Spinal cord (tissue), 10 donors: ENCODE data around the gene TRABD2B. TPM values are rescaled to one million over a fixed set of nuclear protein-coding genes. Genes with fewer than 3 reads are reported as not detected.

Source experiments
- DNase-seq, 6 donors: peaks; one replicate each; pipeline versions ENCODE4 v3.0.0 to v3.0.0-alpha.2; 2013 to 2015; ENCODE audit warnings: low spot score in 6 of 6, low read depth in 4 of 6
- H3K27ac ChIP-seq: one replicate; pipeline ENCODE4 v1.5.1; 2013; ENCODE audit warnings: low read depth, low read length, control low read depth
- H3K27me3 ChIP-seq: one replicate; pipeline ENCODE4 v1.6.1; 2013; ENCODE audit warnings: low read length; ENCODE audit not compliant: control insufficient read depth, insufficient read depth
- H3K36me3 ChIP-seq: one replicate; pipeline ENCODE4 v1.6.1; 2013; ENCODE audit warnings: low read length; ENCODE audit not compliant: control insufficient read depth, insufficient read depth
- H3K4me1 ChIP-seq: one replicate; pipeline ENCODE4 v1.6.1; 2013; ENCODE audit warnings: low read length; ENCODE audit not compliant: control insufficient read depth, insufficient read depth
- H3K4me3 ChIP-seq: one replicate; pipeline ENCODE4 v1.5.1; 2013; ENCODE audit warnings: low read depth, low read length, control low read depth
- H3K9me3 ChIP-seq: one replicate; pipeline ENCODE4 v1.6.1; 2013; ENCODE audit warnings: low read length; ENCODE audit not compliant: control insufficient read depth, insufficient read depth
- WGBS: methylation state at CpG from one replicate; pipeline ENCODE4 v1.1.5; 2013; ENCODE audit warnings: missing lambda C conversion rate; ENCODE audit not compliant: insufficient coverage; 5-methylcytosine and 5-hydroxymethylcytosine counted together
- polyA plus RNA-seq, 2 donors: library from polyadenylated mRNA; unstranded; fragments of 120-200 nt; gene quantifications; one replicate each; pipeline ENCODE4 v1.2.1, GENCODE V29; 2013; ENCODE audit not compliant: insufficient read length in 2 of 2
- total RNA-seq, 2 donors: library from RNA; depleted of rRNA in 1 of 2; stranded (reverse); fragments of 120-200 nt in 1 of 2; fragments of >200 nt in 1 of 2; gene quantifications; one replicate each; pipeline versions ENCODE4 v1.2.3 to v1.2.4, GENCODE V29; 2013 to 2014
- donor health status: healthy.

The TRABD2B gene
- total and polyA plus RNA-seq, 4 donors, result 0.89 to 3.1 (median 1.6) TPM

DNA sequence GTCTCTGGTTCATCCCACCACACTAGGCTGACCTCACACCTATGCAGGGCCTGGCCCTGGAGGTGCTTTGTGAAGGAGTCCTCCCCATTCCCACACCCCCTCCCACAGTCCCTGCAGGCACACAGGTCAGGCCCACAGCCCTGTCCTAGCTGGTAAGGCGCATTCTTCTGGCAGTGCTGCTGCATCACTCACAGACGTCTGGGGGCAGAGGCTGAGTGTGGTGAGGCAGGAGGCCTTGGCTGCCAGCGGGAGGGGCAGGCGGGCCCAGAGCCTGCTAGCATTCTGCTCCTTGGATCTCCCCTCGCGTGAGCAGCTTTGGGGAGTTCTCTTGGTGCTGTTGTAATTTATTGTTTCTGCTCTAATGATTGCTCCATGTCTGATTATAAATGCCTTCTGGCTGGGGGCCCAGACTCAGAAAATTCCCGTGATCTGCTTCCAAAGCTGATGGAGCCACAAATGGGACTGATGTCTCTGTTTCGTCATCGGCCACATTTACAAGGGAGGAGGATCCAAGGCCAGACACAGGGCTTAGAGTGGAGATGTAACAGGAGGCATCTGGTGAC, 62.9 kb downstream of the TRABD2B start:
- Histone ChIP-seq H3K27ac (no peak overlapping the region), H3K4me1 (peaks cover 13% of the 10 kb centered on the region), H3K27me3 (no peaks in the 10 kb centered on the region), H3K9me3 (no peaks in the 10 kb centered on the region), H3K36me3 (no peaks in the 10 kb centered on the region), H3K4me3 (no peak overlapping the region)
- 22% methylated on average over 8 of the region's 9 CpGs for WGBS
- peak in 2 of 6 donors; percentile 76 to 87 for DNase-seq

DNA sequence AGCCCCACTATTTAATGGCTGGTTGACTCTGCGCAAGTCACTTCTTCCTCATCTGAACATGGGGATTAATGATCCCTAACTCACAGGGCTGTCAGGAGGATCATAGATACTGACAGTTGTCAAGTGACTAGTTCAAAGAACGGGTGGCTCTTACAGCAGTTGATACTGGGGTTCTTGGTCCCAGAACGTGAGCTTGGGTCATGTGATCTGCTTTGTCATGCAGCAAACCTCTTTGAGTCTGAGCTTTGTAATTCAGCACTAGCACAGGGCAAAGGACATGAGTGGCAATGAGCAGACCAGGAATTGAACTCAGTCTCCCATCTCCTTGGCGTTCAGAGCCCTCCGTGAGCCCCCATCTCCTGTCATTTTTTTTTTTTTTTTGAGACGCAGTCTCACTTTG, 64.4 kb downstream of the TRABD2B start:
- DNase-seq, result no peak
- no peaks in the 10 kb centered on the region for H3K27me3 ChIP-seq
- H3K4me3 ChIP-seq, result no peak overlapping the region
- WGBS, result 80% methylated on average over 5 of the region's 6 CpGs
- no peak overlapping the region for H3K27ac ChIP-seq
- H3K36me3 ChIP-seq, result no peaks in the 10 kb centered on the region
- peaks cover 13% of the 10 kb centered on the region for H3K4me1 ChIP-seq
- H3K9me3 ChIP-seq, result no peaks in the 10 kb centered on the region

DNA sequence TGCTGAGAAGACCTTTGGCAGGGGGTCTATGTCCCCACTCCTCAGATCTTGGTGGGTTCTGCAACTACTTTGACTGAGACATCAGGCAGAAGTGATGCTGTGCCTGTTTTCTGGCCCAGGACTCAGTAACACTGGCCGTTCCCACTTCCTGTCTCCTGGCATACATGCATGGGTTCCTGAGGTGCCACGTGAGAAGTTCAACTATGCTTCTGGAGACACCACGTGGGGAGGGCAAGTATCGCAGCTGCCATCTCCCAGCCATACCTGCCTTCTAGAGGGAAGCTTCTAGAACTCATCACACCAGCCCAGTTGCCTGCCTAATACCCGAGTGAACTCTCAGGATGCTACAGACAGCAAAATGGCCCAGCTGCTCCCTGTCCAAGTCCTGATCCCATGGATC, 65.8 kb downstream of the TRABD2B start:
- Histone ChIP-seq H3K9me3 (no peaks in the 10 kb centered on the region), H3K4me1 (peaks cover 16% of the 10 kb centered on the region), H3K36me3 (no peaks in the 10 kb centered on the region), H3K4me3 (no peak overlapping the region), H3K27me3 (no peaks in the 10 kb centered on the region), H3K27ac (no peak overlapping the region)
- WGBS, result 86% methylated on average over 5 of the region's 5 CpGs
- DNase-seq, result no peak

DNA sequence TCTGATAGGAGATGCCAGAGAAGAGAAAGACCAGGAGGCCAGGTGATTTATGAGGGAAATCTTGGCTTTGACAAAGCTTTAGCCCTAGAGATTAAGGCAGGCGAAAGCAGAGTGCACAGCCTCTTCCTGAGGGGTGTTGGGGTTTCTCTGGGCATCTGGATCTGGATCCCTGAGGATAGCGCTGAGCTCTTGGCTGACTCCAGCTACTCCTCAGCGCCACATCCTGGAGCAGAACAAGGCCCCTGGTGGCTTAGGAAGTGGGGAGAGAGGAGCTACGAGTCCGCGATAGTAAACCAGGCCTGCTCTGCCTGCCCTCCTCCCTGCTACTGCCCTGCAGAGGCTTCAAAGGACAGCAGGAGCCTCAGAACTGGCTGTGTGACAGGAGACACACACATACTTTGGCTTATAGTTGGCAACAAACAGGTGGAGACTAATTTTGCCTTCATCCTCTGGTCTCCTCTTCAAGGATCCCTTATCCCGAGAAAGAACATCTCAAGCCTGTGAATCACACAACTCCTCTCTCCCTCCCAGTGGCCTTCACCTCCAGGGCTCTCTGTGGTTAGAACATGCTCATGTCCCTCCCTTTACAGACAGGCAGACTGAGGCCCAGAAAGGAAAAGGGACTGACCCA, 66.9 kb downstream of the TRABD2B start:
- no peaks in the 10 kb centered on the region for H3K9me3 ChIP-seq
- no peaks in the 10 kb centered on the region for H3K36me3 ChIP-seq
- no peak for DNase-seq
- no peaks in the 10 kb centered on the region for H3K27me3 ChIP-seq
- H3K4me3 ChIP-seq, result no peak overlapping the region
- peaks cover 16% of the 10 kb centered on the region for H3K4me1 ChIP-seq
- WGBS, result 83% methylated on average over 6 of the region's 7 CpGs
- H3K27ac ChIP-seq, result no peak overlapping the region

DNA sequence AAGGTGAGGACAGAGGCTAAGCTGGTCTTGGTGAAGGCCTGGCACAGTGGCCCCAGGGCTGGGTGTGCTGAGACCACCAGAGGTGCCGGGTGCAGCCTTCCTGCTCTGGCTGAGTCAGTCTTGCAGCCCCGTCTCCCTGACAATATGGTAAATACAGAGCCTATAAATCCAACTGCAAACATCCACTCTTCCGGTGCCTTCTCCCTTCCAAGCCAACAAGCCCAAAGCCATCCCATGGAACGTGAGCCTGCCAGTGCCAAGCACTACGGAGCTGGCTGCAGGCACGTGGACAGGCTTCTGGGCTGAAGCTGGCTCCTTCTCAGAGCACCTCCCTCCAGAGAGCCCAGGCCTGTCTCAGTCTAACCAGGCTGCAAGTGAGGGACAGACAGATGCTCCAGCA, 70.0 kb downstream of the TRABD2B start:
- no peak for DNase-seq
- H3K36me3 ChIP-seq, result no peaks in the 10 kb centered on the region
- no peaks in the 10 kb centered on the region for H3K27me3 ChIP-seq
- WGBS, result 58% methylated on average over 6 of the region's 6 CpGs
- no peaks in the 10 kb centered on the region for H3K9me3 ChIP-seq
- peaks cover 11% of the 10 kb centered on the region for H3K4me1 ChIP-seq
- no peak overlapping the region for H3K27ac ChIP-seq
- no peak overlapping the region for H3K4me3 ChIP-seq

DNA sequence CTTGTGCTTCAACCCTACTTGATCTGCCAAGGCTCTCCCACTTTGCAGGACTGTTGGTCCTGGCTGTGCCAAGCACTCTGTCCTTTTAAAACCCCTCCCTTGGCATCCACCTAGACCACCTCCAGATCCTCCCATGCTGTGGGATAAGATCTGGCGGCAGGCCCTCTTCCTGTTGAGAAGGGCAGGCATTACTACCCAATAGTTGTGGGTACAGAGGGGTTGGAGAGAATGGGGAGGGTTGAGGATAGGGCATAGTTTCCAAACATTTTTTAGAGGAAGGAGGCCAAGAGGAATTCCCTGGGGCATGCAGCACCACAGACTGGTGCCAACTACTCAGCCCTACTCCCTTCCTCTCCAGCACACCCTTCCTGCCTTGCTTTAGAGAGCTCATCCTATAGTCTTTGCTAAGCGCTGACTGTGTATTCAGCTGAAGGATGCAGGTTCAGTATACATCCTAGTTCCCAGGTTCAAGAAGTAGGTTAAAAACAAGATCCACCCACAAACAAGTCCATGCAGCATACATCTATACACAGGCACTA, 70.7 kb downstream of the TRABD2B start:
- no CpG with 5 or more reads among the region's 2 CpGs for WGBS

DNA sequence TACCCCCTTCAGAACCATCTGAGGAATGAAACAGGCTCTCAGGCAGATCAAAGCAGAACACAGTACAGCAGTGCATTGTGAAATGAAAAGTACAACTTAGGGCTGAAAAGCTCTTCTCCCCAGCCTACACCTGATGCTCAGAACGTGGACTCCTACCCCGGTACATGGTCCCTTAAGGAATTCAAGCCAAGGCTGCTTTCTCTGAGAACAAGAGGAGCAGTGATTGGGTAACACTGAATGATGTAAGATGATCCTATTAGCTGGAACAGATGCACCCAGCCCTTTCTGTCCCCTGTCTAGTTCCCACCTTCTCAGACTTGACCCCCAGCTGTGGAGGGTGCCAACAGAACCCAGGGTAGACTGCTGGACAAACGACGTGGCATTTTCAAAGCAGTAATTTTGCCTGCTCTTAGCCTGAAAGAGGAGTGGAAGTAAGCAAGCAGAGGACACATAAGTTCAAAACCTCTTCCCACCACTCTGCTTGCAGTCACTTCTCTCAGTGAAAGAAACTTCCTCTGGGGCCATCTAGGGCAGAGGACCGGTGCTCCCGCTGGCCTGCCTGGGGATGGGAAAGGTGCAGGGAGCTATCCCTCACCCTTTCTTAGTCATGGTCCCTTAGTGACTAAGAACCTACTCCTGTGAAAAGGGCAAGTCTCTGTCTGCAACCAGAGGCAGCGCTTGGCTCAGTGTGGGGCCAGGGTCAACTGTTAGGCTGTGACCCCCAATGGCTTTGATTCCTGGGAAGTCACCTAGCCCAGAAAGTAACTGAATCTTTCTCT, 72.7 kb downstream of the TRABD2B start:
- Histone ChIP-seq H3K9me3 (no peaks in the 10 kb centered on the region), H3K4me3 (no peak overlapping the region), H3K27me3 (no peaks in the 10 kb centered on the region), H3K27ac (no peak overlapping the region), H3K36me3 (no peaks in the 10 kb centered on the region), H3K4me1 (peaks cover 3% of the 10 kb centered on the region)
- no peak for DNase-seq
- 92% methylated on average over 4 of the region's 7 CpGs for WGBS

More for the DNA sequence above, 70.7 kb downstream of the TRABD2B start:
- Histone ChIP-seq H3K9me3 (no peaks in the 10 kb centered on the region), H3K4me1 (peaks cover 11% of the 10 kb centered on the region), H3K27me3 (no peaks in the 10 kb centered on the region), H3K27ac (no peak overlapping the region), H3K4me3 (no peak overlapping the region), H3K36me3 (no peaks in the 10 kb centered on the region)
- DNase-seq, result no peak

DNA sequence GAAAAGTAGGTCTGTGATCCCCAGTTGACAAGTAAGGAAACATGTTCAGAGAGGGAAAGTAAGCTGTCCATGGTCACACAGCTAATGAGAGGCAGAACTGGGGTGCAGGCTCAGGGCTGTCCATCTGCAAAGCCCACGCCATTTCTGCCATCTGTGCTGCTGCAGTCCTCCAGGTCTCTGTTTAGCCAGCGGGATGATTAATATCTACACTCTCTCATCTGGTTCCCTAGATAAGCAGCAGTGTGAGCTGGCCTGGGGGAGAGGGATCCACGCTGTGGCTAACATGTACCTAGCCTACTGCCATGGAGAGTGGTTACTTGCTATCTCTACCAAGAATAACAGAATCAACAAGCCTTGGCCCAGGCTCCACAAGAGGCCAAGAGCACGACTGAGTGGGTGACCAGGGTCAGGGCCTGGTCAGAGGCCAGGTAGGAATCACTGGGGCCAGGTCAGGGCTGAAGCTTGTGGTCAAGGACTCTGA, 75.2 kb downstream of the TRABD2B start:
- H3K27ac ChIP-seq, result no peak overlapping the region
- no peaks in the 10 kb centered on the region for H3K27me3 ChIP-seq
- DNase-seq, result no peak
- no peaks in the 10 kb centered on the region for H3K9me3 ChIP-seq
- no peaks in the 10 kb centered on the region for H3K36me3 ChIP-seq
- H3K4me1 ChIP-seq, result no peaks in the 10 kb centered on the region
- no peak overlapping the region for H3K4me3 ChIP-seq
- WGBS, result 87% methylated on average over 3 of the region's 4 CpGs

DNA sequence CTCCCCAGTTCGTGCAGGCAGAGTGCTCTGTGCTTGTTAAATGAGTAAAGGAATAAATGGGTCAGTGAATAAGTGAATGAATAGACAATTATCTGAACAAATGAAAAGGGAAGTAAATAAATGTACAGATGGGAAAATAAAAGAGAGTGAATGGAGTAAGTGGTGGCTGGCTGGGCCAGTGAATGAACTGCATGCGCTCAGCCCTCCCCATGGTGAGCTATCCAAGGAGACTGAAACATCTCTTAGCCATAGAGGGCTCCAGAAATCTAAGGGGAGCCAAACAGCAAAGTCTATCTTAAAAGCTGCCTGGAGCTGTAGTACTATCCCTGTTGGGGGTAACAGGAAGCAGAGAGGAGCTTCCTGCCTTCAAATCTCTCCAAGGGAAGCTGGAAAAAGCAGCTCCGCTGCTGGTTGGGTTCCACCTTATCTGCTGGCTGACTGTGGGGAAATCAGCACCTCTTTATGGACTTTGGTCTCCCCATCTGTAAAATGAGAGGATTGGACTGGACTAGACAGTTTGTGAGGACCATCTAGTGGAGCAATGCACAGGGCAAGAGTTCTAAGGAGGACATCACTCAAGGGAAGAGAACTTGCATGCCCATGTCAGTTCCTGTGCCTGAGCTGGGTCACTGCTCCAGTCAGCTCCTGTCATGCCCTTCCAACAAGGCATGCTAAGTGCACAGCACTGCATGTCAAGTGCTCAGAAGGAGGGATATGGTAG, 77.9 kb downstream of the TRABD2B start:
- DNase-seq, result no peak
- Histone ChIP-seq H3K27me3 (no peaks in the 10 kb centered on the region), H3K27ac (no peak overlapping the region), H3K36me3 (no peaks in the 10 kb centered on the region), H3K9me3 (no peaks in the 10 kb centered on the region), H3K4me1 (peaks cover 12% of the 10 kb centered on the region), H3K4me3 (no peak overlapping the region)
- 38% methylated on average over 1 of the region's 3 CpGs for WGBS
